GM04504 (cell line): ENCODE measurements around the gene CARS1.

Source experiments
- DNase-seq: peaks from one replicate; pipeline ENCODE4 v3.0.0-alpha.2; 2012; ENCODE audit warnings: low read depth

Gene CARS1

DNA sequence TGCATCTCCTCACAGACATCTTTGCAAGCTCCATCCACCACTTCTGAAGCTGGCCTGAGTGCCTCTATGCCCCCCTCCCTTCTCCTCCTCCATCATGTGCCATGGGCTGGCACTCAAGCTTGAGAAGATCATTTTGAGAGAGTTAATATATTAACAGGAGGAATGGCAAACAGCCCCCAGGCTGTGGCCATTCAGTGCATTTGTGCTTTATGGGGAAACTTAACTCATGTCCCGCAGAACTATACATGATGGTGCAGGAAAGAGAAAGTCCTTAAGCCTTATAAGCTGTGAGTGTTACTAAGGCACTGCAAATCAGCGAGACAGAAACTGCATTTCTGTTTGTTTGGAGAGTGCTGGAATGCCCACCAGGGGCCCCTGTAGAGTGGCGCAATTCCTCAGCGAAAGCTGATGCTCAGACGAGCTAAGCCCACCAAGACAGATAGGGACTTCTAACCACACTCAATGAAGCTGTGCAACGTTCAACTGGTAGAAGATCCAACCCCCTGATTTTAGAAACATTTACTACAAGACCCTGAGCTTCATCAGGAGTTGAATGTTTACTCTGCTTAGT, 101.2 kb downstream of the CARS1 start:
- DNase-seq = no peak

DNA sequence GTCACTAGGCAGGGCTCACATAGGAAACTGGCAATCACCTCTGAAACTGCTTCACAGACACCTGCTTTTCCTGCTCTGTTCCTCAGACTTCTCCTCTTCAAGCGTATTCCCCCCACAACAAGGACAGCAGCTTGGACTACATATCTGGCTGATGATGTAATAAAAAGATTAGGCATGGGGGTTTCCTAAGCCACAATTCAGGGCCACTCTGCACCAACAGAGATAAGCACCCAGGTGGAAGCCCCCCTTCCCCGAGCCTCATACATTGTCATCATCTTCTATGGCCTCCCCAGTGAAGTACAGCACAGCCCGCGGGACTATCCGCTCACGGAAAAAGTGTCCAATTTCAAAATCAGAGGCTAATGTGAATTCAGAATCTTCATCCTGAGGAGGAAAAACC, 103.0 kb downstream of the CARS1 start:
- DNase-seq = no peak

DNA sequence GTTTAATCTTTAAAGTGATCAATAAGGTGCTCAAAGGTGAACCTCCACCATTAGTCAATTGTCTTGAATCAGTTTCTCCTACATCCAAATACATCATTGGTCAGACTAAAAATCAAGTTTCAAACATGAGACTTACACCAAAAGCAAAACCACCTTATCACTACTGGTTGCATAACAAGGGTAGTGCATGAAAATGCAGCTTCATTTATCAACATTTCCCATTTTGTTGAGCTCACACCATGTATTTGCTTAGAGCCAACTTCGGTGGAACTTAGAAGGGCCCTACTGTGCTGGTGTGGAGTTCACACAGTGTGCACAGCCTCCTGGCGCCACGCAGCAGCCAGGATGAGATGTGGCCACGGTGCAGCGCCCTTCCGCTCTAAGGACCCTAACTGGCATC, 104.9 kb downstream of the CARS1 start:
- no peak for DNase-seq

DNA sequence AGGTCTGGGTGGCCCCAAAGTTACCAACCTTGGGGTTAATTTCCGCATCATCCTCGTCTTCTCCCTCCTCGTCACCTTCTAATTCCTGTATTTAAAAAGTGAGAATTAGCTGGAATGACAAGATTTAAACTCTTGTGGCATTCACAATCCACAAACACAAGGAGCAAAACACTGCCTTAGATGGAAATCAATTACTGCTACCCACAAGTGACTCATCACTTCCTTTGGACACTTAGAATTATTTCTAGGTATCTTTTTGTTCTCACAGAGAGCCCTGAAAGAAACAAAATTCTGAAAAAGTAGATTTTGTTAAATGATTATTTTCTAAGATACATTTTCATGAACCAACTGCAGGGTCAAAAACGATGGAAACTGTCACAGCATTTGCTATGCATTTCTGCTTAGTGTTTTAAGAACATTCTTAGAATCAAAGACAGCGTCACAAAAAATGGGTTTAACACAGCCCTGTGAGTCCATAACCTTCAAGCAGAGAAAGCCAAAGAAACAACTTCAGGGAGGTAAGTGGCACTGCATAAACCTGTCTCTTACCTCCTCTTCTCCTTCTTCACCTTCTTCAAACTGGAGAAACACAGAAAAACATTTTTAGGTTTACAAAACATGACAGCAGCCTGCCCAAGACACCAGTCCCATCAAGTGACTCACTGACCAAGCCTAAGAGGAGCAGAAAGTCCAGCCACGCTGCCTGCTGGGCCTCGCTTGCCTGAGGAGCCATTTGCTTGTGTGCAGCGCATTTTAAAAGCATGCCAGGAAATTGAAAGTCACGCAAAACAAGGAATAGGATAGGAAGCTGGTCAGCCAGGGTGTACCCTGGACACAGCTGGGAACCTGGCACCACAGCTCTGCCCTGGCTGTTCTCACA, 105.8 kb downstream of the CARS1 start:
- no peak for DNase-seq
